HG02884 (cell line): ENCODE results near the gene GDNF.
A peak's percentile ranks its signal among the peaks of the same experiment; 100 is the strongest.

Source experiments
- ATAC-seq: cut with Tn5 transposase; IDR thresholded peaks from one replicate; pipeline ENCODE4 v1.9.1; 2021; ENCODE audit warnings: mild to moderate bottlenecking, moderate library complexity; ENCODE audit not compliant: unreplicated experiment

Gene GDNF

GRCh38 chr5:37847978-37848425 lies 8.2 kb upstream of the GDNF start:
- no peak for ATAC-seq

- no peak for ATAC-seq
Measured at GRCh38 chr5:37846786-37847310, 7.0 kb upstream of the GDNF start.

GRCh38 chr5:37844009-37844408 lies 4.2 kb upstream of the GDNF start:
- ATAC-seq, result no peak

GRCh38 chr5:37842048-37842447 lies 2.2 kb upstream of the GDNF start:
- ATAC-seq, result no peak

GRCh38 chr5:37841203-37841602 lies 1.4 kb upstream of the GDNF start:
- no peak for ATAC-seq

- ATAC-seq, result no peak
Measured at GRCh38 chr5:37840053-37841034, 503 bp upstream of the GDNF start.

GRCh38 chr5:37838933-37839341 lies 904 bp downstream of the GDNF start:
- ATAC-seq, result no peak

GRCh38 chr5:37838152-37838932 lies 1.5 kb downstream of the GDNF start:
- no peak for ATAC-seq

- ATAC-seq, result peak; percentile 59
Measured at GRCh38 chr5:37837414-37838032, 2.3 kb downstream of the GDNF start.

- ATAC-seq, result peak; percentile 10
Measured at GRCh38 chr5:37836592-37837413, 3.0 kb downstream of the GDNF start.

GRCh38 chr5:37836235-37836591 lies 3.6 kb downstream of the GDNF start:
- no peak for ATAC-seq

GRCh38 chr5:37835380-37835973 lies 4.4 kb downstream of the GDNF start:
- no peak for ATAC-seq

GRCh38 chr5:37834542-37835379 lies 5.1 kb downstream of the GDNF start:
- no peak for ATAC-seq

GRCh38 chr5:37833990-37834389 lies 5.9 kb downstream of the GDNF start:
- ATAC-seq, result no peak

GRCh38 chr5:37831821-37832534 lies 7.9 kb downstream of the GDNF start:
- no peak for ATAC-seq

- no peak for ATAC-seq
Measured at GRCh38 chr5:37830348-37830747, 9.5 kb downstream of the GDNF start.

- no peak for ATAC-seq
Measured at GRCh38 chr5:37825334-37825915, 14.4 kb downstream of the GDNF start.
